Brain microvascular endothelial cell (primary cell): ENCODE data around the gene CALN1.

Experiments
- DNase-seq: peaks from one replicate; pipeline ENCODE4 v3.0.0-alpha.2; 2020
- H3K27ac ChIP-seq: fragments of 250-450 bp; sonication (Bioruptor Pico); 2 replicates; pipeline ENCODE4 v1.5.1; 2020; ENCODE audit warnings: mild to moderate bottlenecking, moderate library complexity
- H3K27me3 ChIP-seq: fragments of 250-450 bp; sonication (Bioruptor Pico); replicated peaks from 2 replicates; pipeline ENCODE4 v1.5.1; 2020; ENCODE audit warnings: mild to moderate bottlenecking
- H3K36me3 ChIP-seq: fragments of 250-450 bp; sonication (Bioruptor Pico); replicated peaks from 2 replicates; pipeline ENCODE4 v1.5.1; 2020; ENCODE audit warnings: mild to moderate bottlenecking
- H3K4me3 ChIP-seq: 2 replicates; pipeline ENCODE4 v1.5.1; 2011; ENCODE audit warnings: low read depth, mild to moderate bottlenecking, control low read depth, low read length, moderate library complexity
- CTCF ChIP-seq: IDR thresholded peaks from 2 replicates; pipeline ENCODE4 v1.5.1; 2011; ENCODE audit warnings: low read depth, mild to moderate bottlenecking, moderate library complexity, low read length, control low read depth, inconsistent platforms; ENCODE audit errors: missing control alignments
- in situ Hi-C: cut with HindIII; loops from 2 replicates; pipeline ENCODE4 v1.10.0; 2017; ENCODE audit warnings: low sequenced_read_pairs, low pct_ligation_motif_present

Gene CALN1

GRCh38 chr7:72415586-72415985 is 3.4 kb upstream of the CALN1 start:
- Histone ChIP-seq H3K36me3 (no peaks in the 10 kb centered on the region), H3K27ac (no peak overlapping the region), H3K27me3 (no peaks in the 10 kb centered on the region), H3K4me3 (no peak overlapping the region)
- in situ Hi-C loops = no loop called here
- no peak for TF ChIP-seq CTCF
- DNase-seq = no peak

GRCh38 chr7:72413886-72414285 is 1.7 kb upstream of the CALN1 start:
- Histone ChIP-seq H3K36me3 (no peaks in the 10 kb centered on the region), H3K27me3 (no peaks in the 10 kb centered on the region), H3K4me3 (no peak overlapping the region), H3K27ac (no peak overlapping the region)
- no peak for DNase-seq
- TF ChIP-seq CTCF = no peak
- in situ Hi-C loops = no loop called here

- Histone ChIP-seq H3K27ac (no peak overlapping the region), H3K4me3 (no peak overlapping the region), H3K36me3 (no peaks in the 10 kb centered on the region), H3K27me3 (no peaks in the 10 kb centered on the region)
- no peak for DNase-seq
- in situ Hi-C loops = no loop called here
- TF ChIP-seq CTCF = no peak
Observed at GRCh38 chr7:72413290-72413689, 1.2 kb upstream of the CALN1 start.

GRCh38 chr7:72411419-72411818 is 719 bp downstream of the CALN1 start:
- no peaks in the 10 kb centered on the region for H3K27me3 ChIP-seq
- H3K4me3 ChIP-seq = no peak overlapping the region
- no peak for TF ChIP-seq CTCF
- DNase-seq = no peak
- in situ Hi-C loops = no loop called here
- no peaks in the 10 kb centered on the region for H3K36me3 ChIP-seq
- no peak overlapping the region for H3K27ac ChIP-seq

GRCh38 chr7:72409638-72410015 is 2.5 kb downstream of the CALN1 start:
- Histone ChIP-seq H3K36me3 (no peaks in the 10 kb centered on the region), H3K4me3 (no peak overlapping the region), H3K27ac (no peak overlapping the region), H3K27me3 (no peaks in the 10 kb centered on the region)
- DNase-seq = no peak
- TF ChIP-seq CTCF = no peak
- in situ Hi-C loops = no loop called here

GRCh38 chr7:72408966-72409637 is 3.0 kb downstream of the CALN1 start:
- Histone ChIP-seq H3K36me3 (no peaks in the 10 kb centered on the region), H3K4me3 (no peak overlapping the region), H3K27ac (no peak overlapping the region), H3K27me3 (no peaks in the 10 kb centered on the region)
- no peak for DNase-seq
- in situ Hi-C loops = no loop called here
- TF ChIP-seq CTCF = no peak
